Pancreas (tissue), 10 donors: Measurements from ENCODE around the gene CLSTN2. TPM values are rescaled to one million over a fixed set of nuclear protein-coding genes. Genes with fewer than 3 reads are reported as not detected.

ENCODE experiments used
- ATAC-seq, 4 donors: fragments of 200-7000 bp; cut with Tn5 transposase; one replicate each; pipeline versions ENCODE4 v1.8.0 to v1.9.1; 2020; ENCODE audit warnings: mild to moderate bottlenecking in 4 of 4, moderate library complexity in 4 of 4
- DNase-seq, 6 donors: peaks; one replicate each; pipeline ENCODE4 v3.0.0-alpha.2; 2020
- FAIRE-seq: peaks from 2 replicates; lab custom pipeline; 2012; peaks lifted over from hg19 to GRCh38; lab: Jason Lieb, UNC
- H3K27ac ChIP-seq, 4 donors: fragments of 200-600 bp; sonication (generic); 1 replicate in 3 of 4; 2 replicates in 1 of 4; pipeline versions ENCODE4 v1.5.0 to v1.8.0; 2020
- H3K27me3 ChIP-seq, 4 donors: fragments of 200-600 bp; one replicate each; pipeline ENCODE4 v1.8.0; 2021
- H3K36me3 ChIP-seq, 3 donors: fragments of 200-600 bp; sonication (generic) in 1 of 3; one replicate each; pipeline versions ENCODE4 v1.5.0 to v1.8.0; 2020 to 2021
- H3K4me1 ChIP-seq, 3 donors: fragments of 200-600 bp; one replicate each; pipeline ENCODE4 v1.8.0; 2021
- H3K4me3 ChIP-seq, 4 donors: fragments of 200-600 bp; sonication (generic) in 2 of 4; one replicate each; pipeline versions ENCODE4 v1.5.0 to v1.8.0; 2020 to 2021
- H3K9me3 ChIP-seq, 4 donors: fragments of 200-600 bp; one replicate each; pipeline ENCODE4 v1.8.0; 2021
- WGBS, 2 donors: extraction: QIAGEN DNeasy Blood & Tissue Kit; methylation state at CpG; one replicate each; pipeline ENCODE4 v1.1.7; 2013; 5-methylcytosine and 5-hydroxymethylcytosine counted together
- intact Hi-C, 3 donors: fragments of 100-400 bp; cut with DNase I; formaldehyde crosslinking; loops; one replicate each; pipeline versions ENCODE4 v1.11.1 to v1.14.2; 2022
- polyA plus RNA-seq, 2 donors: library from polyadenylated mRNA; stranded (reverse); fragments of 200-250 nt; gene quantifications; one replicate each; pipeline ENCODE4 v1.2.3, GENCODE V29; 2013
- total RNA-seq, 6 donors: library from RNA; stranded (reverse); fragmentation: NEBNext Ultra II Directional in 4 of 6; extraction: Animal tissue kit (Norgen Biotek cat#: 25700) in 4 of 6; gene quantifications; one replicate each; pipeline versions ENCODE4 v1.2.1 to v1.2.4, GENCODE V29; 2021 to 2023
- TF ChIP-seq, protein P1 (sequence below), 4 donors: fragments of 200-600 bp; sonication (generic) in 3 of 4; IDR thresholded peaks; one replicate each; pipeline versions ENCODE4 v1.5.0 to v1.8.0; 2021; ENCODE audit warnings: antibody characterized with exemption in 4 of 4
- donor health status: healthy with polysubstance abuse.
- donor health status: DM: no; HTN: no; CAD: no; lungs with moderate emphysema.
- donor health status: DM: no; HTN: no; CAD: no.
- donor health status: control.
- donor health status: control.
- donor health status: Bipolar disorder and iron deficiency.
- donor health status: DM: yes; HTN: yes; CAD: no.
- donor health status: DM: no; HTN: no; CAD: no.
- donor health status: DM: no; HTN: no; CAD: no.
- donor health status: DM: yes; HTN: yes; CAD: no.

The CLSTN2 gene
- total and polyA plus RNA-seq, 8 donors: 0.65 to 9.3 (median 2.9) TPM

DNA sequence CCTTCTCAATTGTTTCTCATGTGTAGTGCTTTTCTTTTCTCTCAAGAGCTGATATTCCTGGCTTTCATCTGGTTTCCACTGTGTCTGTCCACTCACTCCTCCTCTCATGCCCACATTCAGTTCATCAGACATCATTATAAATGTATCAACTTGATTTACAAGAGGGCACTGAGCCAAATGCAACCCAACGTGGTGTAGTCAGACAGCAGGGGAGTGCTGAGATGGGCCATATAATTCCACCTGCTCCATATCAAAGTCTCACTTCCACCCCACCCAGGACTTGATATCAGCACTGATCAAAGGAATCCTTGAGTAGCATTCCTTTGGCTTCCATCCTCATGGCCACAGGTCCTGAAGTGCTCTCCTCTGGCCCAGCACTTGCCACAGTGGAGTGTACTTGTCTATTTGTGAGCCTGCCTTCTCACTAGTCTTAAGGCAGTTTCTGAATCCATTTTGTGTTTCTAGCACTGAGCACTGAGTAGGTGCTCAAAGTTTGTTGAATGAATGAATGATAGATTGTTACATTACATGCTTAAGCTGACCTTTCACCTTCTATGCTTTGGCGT lies 252.8 kb downstream of the CLSTN2 start:
- H3K4me1 ChIP-seq: peaks cover 16 to 22% (median 19%) of the 10 kb centered on the region in 3 donors
- no peak overlapping the region for H3K4me3 ChIP-seq
- H3K27ac ChIP-seq: no peak overlapping the region
- intact Hi-C loops: no loop called here
- H3K9me3 ChIP-seq: no peaks in the 10 kb centered on the region
- 34 to 41% methylated on average over 2 of the region's 2 CpGs for WGBS, 2 donors
- H3K27me3 ChIP-seq: no peaks in the 10 kb centered on the region
- no peak for DNase-seq
- H3K36me3 ChIP-seq: no peaks in the 10 kb centered on the region
- FAIRE-seq: no peak
- TF ChIP-seq, protein P1, sequence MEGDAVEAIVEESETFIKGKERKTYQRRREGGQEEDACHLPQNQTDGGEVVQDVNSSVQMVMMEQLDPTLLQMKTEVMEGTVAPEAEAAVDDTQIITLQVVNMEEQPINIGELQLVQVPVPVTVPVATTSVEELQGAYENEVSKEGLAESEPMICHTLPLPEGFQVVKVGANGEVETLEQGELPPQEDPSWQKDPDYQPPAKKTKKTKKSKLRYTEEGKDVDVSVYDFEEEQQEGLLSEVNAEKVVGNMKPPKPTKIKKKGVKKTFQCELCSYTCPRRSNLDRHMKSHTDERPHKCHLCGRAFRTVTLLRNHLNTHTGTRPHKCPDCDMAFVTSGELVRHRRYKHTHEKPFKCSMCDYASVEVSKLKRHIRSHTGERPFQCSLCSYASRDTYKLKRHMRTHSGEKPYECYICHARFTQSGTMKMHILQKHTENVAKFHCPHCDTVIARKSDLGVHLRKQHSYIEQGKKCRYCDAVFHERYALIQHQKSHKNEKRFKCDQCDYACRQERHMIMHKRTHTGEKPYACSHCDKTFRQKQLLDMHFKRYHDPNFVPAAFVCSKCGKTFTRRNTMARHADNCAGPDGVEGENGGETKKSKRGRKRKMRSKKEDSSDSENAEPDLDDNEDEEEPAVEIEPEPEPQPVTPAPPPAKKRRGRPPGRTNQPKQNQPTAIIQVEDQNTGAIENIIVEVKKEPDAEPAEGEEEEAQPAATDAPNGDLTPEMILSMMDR (IDR thresholded peaks at IDR 0.05): no peak
- no peak for ATAC-seq

DNA sequence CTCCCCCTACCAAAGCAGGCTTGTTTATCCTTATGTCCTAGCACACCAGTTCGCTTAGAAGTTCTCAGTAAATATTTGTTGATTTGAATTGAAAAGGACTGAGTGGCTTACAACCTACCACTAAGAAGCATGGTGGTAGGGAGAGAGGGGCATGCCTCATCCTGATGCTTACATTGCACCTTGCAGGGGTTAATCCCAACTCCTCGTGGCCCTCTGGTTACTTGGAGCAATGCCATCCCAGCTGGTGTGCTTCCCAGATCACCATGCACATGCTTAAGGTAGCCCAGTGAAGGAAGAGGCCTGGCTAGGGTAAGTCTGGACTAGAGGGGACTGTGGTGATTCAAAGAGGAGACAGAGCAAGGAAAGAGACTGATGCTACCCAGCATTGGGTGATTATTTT lies 253.3 kb downstream of the CLSTN2 start:
- ATAC-seq: peak; percentile 77 to 90 (median 84)
- Histone ChIP-seq H3K9me3 (no peaks in the 10 kb centered on the region), H3K4me3 (no peak overlapping the region), H3K36me3 (no peaks in the 10 kb centered on the region), H3K4me1 (peaks cover 16 to 22% (median 19%) of the 10 kb centered on the region in 3 donors), H3K27ac (no peak overlapping the region), H3K27me3 (no peaks in the 10 kb centered on the region)
- DNase-seq: peak; percentile 75 to 88 (median 86)
- FAIRE-seq: no peak
- intact Hi-C loops: no loop called here
- TF ChIP-seq, protein P1 (IDR thresholded peaks at IDR 0.05): no peak
- 20 to 25% methylated on average over 2 of the region's 2 CpGs for WGBS, 2 donors

DNA sequence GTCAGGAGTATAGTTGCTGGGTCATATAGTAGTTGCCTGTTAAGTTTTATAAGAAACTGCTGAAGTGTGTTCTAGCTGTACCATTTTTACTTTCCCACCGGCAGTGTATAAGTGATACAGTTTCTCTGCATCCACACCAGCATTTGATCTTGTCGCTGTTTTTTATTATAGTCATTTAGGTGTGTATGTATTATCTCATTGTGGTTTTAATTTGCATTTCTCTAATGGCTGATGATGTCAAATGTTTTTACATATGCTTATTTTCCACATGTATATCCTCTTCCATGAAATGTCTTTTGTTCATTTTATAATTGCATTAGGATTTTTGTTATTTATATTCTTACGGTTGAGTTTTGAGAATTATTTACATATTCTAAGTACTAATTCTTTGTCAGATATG lies 254.3 kb downstream of the CLSTN2 start:
- DNase-seq (no peak), ATAC-seq (no peak), FAIRE-seq (no peak)
- Histone ChIP-seq H3K9me3 (no peaks in the 10 kb centered on the region), H3K36me3 (no peaks in the 10 kb centered on the region), H3K4me1 (peaks cover 16 to 22% (median 19%) of the 10 kb centered on the region in 3 donors), H3K27me3 (no peaks in the 10 kb centered on the region), H3K4me3 (no peak overlapping the region), H3K27ac (no peak overlapping the region)
- 96 to 100% methylated on average over 3 of the region's 3 CpGs for WGBS, 2 donors
- TF ChIP-seq, protein P1 (IDR thresholded peaks at IDR 0.05): no peak
- intact Hi-C loops: no loop called here

DNA sequence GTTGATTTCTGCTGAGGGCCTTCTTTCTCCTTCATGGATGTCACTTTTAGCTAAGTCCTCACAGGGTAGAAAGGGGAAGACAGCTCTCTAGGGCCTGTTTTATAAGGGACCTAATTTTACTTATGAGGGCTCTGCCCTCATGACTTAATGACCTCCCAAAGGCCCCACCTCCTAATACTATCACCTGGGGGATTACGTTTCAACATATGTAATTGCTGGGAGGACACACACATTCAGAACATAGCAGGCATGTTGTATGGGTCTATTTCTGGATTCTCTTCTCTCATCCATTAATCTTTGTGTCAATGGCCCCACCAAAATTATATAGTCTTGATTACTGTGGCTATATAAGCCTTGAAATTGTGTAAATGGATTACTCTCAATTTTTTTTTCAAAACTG lies 255.0 kb downstream of the CLSTN2 start:
- Histone ChIP-seq H3K4me3 (no peak overlapping the region), H3K9me3 (no peaks in the 10 kb centered on the region), H3K27ac (no peak overlapping the region), H3K4me1 (peaks cover 16 to 22% (median 19%) of the 10 kb centered on the region in 3 donors), H3K36me3 (no peaks in the 10 kb centered on the region), H3K27me3 (no peaks in the 10 kb centered on the region)
- intact Hi-C loops: no loop called here
- TF ChIP-seq, protein P1 (IDR thresholded peaks at IDR 0.05): no peak
- ATAC-seq: no peak
- DNase-seq: no peak
- FAIRE-seq: no peak
- WGBS, 2 donors: 75 to 79% methylated on average over 1 of the region's 1 CpG

DNA sequence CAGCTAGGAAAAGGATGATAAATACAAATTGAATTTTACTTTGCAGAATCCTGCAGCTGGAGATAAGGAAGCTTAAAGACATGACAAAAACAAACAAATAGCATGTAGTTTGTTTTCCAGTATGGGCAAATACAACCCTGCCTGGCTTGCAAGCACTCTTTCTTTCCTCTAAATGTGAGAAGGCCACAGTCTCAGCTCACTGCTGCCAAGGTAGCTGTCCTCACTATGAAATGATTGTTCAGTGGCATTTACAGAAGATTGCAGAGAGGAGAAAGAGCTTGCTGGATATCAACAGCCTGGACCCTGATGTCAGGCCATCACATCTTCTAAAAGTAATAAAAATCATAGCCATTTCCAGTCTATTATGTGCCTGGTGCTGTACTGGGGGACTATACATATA lies 262.0 kb downstream of the CLSTN2 start:
- H3K27ac ChIP-seq: no peak overlapping the region
- H3K9me3 ChIP-seq: no peaks in the 10 kb centered on the region
- FAIRE-seq (no peak), DNase-seq (no peak), ATAC-seq (no peak)
- no peaks in the 10 kb centered on the region for H3K4me1 ChIP-seq
- TF ChIP-seq, protein P1 (IDR thresholded peaks at IDR 0.05): no peak
- no peaks in the 10 kb centered on the region for H3K27me3 ChIP-seq
- intact Hi-C loops: no loop called here
- no peaks in the 10 kb centered on the region for H3K36me3 ChIP-seq
- H3K4me3 ChIP-seq: no peak overlapping the region
